Sciatic nerve (tissue), 2 donors: ENCODE measurements around the gene NPLOC4. TPM values are rescaled to one million over a fixed set of nuclear protein-coding genes. Genes with fewer than 3 reads are reported as not detected.

Experiments
- ATAC-seq: fragments of 200-7000 bp; cut with Tn5 transposase; one replicate; pipeline ENCODE4 v1.9.1; 2020; ENCODE audit warnings: mild to moderate bottlenecking, moderate library complexity
- DNase-seq: peaks from one replicate; pipeline ENCODE4 v3.0.0-alpha.2; 2020; ENCODE audit warnings: low spot score
- intact Hi-C: fragments of 100-400 bp; cut with DNase I; formaldehyde crosslinking; loops from one replicate; pipeline ENCODE4 v1.14.2; 2022
- total RNA-seq: library from RNA; stranded (reverse); fragmentation: NEBNext Ultra II Directional; extraction: Animal tissue kit (Norgen Biotek cat#: 25700); gene quantifications from one replicate; pipeline ENCODE4 v1.2.1, GENCODE V29; 2021
- donor health status: DM: no; HTN: no; CAD: no.
- donor health status: DM: no; HTN: no; CAD: no.

NPLOC4 gene
- total RNA-seq, 1 donor from 2014 or later = 82.3 TPM

DNA sequence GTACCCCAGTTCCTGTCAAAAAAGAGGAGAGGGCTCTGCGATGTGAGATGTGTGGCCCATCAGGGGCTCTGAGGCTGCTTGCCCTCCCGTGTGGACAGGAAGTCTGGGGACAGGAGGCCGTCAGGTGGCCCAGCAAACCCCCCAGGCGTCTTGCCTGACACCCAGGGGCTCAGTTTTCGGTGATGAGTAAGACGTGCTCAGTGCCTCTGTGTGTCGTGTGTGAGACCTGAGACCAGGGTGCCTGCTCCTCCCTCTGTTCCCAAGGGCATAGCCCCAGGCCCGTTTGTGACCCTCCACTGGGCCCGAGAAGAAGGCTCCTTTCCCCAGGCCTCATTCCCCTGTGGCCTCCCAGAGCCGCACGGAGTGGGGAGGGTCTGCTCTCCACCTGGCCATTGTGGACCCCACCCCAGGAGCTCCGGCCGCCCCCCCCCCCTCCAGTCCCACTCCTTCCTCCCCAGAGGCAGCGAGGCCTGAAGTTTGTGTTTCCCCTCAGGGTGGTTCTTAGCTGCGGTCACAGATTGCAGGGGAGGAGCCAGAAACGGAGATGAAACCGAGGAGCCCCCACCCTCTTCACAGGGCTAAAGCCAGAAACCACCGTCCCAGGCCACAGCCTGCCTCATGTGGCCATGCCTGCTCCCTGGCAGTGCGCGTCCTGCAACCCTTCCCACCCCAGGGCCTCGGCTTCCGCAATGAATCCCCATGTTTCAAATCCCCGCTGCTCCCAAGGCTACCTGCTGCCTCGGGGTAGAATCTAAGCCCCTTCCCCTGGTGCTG lies 119.4 kb downstream of the NPLOC4 start:
- intact Hi-C loops = no loop called here
- DNase-seq = peak; percentile 63
- no peak for ATAC-seq

DNA sequence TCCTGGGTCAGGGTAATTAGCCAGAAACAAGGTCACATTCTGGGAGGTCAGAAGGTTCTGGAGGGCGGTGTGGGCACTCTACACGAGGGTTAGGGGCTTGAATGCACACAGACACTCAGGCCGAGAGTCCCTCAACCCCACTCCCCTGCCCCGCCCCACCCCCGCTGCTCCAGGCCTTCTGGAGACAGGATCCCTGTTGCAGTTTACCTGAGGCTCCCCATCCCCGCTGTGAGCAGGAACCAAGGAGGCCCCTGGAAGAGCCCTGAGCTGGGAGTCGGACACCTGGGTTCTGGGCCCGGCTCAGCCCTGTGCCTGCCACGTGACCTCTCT lies 119.9 kb downstream of the NPLOC4 start:
- DNase-seq = no peak
- intact Hi-C loops = no loop called here
- no peak for ATAC-seq

DNA sequence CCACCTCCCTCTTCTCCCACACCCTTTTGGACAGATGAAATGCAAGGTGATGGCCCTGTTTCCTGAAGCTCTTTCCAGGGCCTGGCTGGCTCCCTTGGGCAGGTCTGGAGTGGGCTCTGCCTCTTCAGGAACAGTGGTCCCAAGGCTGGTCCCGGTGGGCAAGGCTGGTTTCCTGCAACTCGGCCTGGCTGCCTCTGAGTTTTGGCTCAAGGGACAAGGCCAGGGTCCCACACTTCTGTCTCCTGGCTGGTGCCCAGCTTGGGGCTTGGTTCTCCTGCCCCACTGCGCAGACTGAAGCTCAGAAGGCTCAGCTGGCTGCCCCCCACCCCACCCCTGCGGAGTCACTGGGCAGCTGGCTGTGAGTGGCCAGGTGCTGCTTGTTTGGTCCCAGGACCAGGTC lies 120.5 kb downstream of the NPLOC4 start:
- ATAC-seq = no peak
- intact Hi-C loops = no loop called here
- no peak for DNase-seq

DNA sequence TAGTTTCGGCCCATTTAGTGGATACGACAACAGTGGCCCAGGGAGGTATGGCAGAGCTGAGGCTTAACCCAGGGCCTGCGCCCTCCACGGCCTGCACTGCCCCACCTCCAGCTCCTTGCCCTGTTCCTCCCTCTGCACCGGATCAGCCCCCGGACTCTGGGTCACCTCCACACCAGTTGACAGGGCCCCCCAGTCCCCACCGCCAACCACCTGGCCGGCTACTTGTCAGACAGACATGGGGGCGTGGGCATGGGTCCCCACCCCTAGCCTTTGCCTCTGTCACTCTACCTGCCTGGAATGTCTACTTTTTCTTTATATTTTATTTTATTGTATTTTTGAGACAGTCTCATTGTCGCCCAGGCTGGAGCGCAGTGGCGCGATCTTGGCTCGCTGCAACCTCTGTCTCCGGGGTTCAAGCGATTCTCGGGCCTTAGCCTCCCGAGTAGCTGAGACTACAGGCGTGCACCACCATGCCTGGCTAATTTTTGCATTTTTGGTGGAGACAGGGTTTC lies 121.3 kb downstream of the NPLOC4 start:
- no peak for DNase-seq

DNA sequence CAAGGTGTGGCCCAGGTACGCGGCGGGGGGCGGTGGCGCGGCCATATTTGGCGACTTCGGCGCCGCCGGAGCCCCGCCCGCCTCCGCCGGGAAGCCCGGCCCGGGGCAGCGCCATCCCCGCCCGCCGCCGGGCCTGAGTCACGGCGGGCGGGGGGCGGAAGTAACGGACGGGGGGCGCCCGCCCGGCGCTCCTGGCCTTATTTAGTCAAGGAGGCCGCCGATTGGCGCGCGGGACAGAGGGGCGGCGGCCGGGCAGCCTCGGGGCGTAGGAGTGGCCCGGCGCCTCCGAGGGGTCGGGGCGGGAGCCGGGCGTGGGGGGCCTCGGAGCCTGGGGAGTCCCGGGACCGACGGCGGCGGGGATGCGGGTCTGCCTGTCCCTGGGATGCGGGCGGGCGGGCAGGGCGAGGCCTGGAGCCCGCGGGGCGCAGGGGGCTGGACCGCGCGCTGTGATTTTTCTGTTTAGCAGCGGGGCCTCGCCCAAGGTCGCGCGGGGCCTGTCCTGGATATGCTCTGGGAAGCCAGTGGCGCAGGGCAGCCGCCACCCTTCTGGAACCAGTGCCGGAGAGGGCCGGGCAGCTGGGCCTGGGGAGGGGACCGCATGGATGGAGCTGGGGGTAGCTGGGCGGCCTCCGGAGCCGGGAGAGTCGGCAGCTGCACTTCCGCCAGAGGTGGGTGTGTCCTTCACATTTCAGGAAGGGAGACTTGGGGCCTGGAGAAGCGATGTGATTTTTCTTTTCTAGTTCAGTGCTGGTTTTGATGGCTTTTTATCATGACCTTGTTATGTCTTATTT lies 122.0 kb downstream of the NPLOC4 start:
- intact Hi-C loops = no loop called here
- DNase-seq (peak; percentile 88), ATAC-seq (peak; percentile 49)

More for the DNA sequence above, 121.3 kb downstream of the NPLOC4 start:
- ATAC-seq = no peak
- intact Hi-C loops = no loop called here

DNA sequence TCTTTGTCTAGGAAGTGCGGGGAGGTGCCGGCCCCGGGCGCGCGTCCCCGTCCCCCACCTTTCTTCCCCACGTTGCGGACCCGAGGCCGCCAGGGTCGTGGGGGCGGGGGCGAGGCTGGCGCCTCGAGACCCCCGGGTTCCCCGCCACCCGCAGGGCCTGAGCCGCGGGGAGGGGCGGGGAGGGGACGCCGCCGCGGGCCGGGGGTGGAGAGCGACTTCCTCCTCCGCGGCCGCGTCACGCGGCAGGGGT lies 122.5 kb downstream of the NPLOC4 start:
- no peak for DNase-seq
- intact Hi-C loops = no loop called here
- no peak for ATAC-seq

DNA sequence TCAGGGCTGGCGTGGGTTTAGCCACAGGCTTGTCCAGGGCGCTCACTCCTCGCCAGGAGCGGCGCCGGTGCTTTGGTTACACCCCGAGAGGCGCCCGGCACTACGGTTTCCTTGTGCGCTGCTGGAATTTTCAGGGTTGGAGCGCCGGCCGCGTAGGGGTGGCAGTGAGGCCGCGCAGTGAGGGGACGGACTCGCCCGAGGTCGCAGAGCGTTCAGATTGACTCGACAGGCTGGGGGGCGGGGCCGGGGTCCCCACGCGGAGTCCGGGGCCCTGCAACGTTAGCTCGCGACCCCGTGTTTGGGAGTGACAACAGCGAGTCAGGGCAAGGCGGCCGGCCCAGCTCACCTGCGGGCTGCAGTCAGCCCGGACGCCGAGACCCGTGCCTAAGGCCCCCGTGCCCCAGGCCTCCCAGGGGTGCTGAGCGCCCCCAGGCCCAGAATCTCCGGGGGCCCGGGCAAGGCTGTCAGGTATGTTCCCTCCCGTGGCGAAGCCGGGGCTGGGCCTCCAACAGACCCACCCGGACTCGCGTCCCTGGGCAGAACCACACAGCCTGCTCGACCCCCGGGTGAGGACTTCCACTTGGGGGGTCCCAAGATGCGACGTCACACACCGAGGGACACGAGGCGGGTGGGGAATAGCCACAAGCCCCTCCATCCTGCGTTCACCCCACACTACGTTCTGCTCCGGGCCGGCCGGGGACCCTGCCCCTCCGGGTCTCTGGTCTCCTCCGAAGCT lies 123.0 kb downstream of the NPLOC4 start:
- peak; percentile 82 for DNase-seq
- ATAC-seq = peak; percentile 37
- intact Hi-C loops = no loop called here

DNA sequence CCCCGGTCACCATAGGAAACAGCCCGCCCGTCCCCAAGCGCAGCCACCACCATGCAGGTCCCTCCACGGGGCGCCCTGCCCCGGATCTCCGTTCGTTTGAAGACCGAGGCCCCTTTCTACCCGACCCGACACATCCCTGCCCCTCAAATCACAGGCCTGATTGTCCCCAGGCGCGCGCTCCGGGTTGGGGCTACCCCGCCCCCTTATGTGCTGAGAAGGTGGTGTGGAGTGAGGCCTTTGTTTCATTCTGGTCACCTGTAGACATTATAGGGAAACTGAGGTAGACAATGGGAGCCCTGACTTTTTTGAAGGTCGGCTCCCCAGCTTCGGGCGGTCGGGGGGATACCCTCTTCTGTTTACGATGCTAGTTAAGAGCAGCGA lies 123.5 kb downstream of the NPLOC4 start:
- peak; percentile 84 for DNase-seq
- peak; percentile 51 for ATAC-seq
- intact Hi-C loops = no loop called here

DNA sequence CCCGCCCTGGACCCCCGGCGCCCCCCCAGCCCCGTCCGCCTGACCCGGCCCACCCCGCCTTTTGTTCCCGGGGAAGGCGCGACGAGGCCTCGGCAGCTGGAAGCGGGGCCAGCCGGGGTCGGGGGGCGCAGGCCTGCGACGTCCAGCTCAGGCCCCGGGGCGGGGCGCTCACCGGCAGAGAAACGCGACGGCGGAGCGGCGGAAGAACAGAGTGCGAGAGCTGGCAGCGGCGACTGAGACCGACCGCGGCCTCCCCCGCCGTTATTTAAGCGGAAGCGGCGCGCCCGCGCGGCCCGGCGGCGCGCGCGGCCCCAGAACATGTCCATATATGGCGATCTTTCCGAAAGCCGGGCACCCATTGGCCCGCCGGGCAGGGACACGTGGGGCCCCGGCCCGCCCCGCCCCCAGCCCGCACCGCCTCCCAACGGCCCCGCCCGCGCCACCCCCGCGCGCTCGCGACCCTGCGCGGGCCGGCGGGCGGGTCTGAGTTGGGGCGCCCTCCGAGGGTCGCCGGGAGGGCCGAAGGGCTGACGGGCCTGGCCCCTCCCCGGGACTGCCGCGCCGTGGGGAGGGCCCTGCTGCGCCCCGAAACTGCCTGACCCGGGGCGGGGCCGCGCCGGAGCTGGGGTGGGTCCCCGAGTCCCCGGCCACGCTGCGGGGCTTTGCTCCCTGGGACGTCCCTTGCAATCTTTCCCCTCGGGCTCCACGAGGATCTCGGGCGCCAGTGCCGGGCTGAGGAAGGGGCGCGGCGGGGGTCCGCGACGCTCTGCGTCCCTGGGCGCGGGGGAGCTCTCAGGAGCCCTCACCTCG lies 124.1 kb downstream of the NPLOC4 start, which contains the start of gene ACTG1:
TSS of gene ACTG1 (minus strand) at position 238 of the 810 bp plus-strand sequence. CDS start 445 bp downstream, outside the sequence.
- intact Hi-C loops = no loop called here
- DNase-seq (peak; percentile 96), ATAC-seq (peak; percentile 81)

DNA sequence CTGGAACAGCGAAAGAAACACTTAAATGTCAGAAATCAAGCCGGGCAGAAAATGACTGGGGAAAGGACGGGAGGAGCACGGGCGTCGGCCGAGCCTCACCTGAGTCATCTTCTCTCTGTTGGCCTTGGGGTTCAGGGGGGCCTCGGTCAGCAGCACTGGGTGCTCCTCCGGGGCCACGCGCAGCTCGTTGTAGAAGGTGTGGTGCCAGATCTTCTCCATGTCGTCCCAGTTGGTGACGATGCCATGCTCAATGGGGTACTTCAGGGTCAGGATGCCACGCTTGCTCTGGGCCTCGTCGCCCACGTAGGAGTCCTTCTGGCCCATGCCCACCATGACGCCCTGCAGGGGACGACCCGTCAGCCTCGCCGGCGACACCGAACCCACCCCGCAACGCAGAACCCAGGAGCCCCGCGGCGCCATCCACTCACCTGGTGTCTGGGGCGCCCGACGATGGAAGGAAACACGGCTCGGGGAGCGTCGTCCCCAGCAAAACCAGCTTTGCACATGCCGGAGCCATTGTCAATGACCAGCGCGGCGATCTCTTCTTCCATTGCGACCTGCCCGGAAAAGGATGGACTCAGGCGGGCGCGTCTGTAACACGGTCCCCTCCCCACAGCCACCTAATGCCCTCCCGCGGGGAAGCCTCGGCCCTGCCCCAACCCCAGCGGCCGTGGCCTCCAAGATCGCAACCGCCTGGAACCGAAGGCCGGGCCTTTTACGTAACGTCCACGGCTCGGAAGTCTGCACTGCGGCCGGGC lies 124.9 kb downstream of the NPLOC4 start:
- no peak for ATAC-seq
- intact Hi-C loops = no loop called here

DNA sequence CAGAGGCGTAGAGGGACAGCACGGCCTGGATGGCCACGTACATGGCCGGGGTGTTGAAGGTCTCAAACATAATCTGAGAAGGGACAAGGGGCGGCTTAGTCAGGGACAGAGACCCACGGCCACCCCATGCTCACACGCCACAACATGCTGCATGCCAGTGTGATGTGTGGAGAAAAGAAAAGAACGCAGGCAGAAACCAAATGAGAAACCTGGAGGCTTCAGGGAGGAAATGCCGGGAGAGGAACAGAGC lies 125.4 kb downstream of the NPLOC4 start:
- intact Hi-C loops = no loop called here
- no peak for DNase-seq
- no peak for ATAC-seq

More for the DNA sequence above, 124.9 kb downstream of the NPLOC4 start:
- DNase-seq = no peak

DNA sequence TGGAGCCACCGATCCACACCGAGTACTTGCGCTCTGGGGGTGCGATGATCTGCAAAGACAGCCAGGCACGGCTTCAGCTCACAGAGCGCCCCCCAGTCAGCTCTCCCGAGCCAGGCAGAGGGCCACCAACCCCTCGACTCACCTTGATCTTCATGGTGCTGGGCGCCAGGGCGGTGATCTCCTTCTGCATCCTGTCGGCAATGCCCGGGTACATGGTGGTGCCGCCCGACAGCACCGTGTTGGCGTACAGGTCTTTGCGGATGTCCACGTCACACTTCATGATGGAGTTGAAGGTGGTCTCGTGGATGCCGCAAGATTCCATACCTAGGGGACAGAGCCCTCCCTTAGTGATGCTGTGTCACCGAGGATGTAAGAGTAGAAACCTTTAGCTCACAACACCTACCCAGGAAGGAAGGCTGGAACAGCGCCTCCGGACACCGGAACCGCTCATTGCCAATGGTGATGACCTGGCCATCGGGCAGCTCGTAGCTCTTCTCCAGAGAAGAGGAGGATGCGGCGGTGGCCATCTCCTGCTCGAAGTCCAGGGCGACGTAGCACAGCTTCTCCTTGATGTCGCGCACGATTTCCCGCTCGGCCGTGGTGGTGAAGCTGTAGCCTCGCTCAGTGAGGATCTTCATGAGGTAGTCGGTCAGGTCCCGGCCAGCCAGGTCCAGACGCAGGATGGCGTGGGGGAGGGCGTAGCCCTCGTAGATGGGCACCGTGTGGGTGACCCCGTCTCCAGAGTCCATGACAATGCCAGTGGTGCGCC lies 125.9 kb downstream of the NPLOC4 start:
- ATAC-seq (no peak), DNase-seq (no peak)
- intact Hi-C loops = no loop called here

DNA sequence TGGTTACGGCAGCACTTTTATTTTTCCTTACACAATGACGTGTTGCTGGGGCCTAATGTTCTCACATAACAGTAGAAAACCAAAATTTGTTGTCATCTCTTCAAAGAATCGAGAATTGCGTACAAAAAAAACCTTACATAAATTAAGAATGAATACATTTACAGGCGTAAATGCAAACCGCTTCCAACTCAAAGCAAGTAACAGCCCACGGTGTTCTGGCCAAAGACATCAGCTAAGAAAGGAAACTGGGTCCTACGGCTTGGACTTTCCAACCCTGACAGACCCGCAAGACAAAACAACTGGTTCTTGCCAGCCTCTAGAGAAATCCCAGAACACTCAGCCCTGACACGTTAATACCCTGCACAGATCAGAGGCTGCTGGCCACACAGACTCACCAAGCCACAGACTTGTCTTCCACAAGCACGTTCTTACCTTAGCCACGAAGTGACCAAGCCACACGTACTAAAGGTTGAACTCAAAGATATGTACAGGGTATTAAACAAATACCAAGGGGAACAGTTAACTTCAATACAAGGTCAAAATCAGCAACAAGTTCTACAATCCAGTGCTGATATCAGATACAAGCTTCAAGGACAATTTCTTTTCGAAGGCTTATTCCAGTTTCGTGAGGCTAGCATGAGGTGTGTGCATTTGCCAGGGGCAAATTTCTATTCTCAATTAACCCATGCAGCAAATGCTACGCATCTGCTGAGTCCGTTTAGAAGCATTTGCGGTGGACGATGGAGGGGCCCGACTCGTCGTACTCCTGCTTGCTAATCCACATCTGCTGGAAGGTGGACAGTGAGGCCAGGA lies 126.7 kb downstream of the NPLOC4 start:
- intact Hi-C loops = no loop called here
- DNase-seq (no peak), ATAC-seq (no peak)

DNA sequence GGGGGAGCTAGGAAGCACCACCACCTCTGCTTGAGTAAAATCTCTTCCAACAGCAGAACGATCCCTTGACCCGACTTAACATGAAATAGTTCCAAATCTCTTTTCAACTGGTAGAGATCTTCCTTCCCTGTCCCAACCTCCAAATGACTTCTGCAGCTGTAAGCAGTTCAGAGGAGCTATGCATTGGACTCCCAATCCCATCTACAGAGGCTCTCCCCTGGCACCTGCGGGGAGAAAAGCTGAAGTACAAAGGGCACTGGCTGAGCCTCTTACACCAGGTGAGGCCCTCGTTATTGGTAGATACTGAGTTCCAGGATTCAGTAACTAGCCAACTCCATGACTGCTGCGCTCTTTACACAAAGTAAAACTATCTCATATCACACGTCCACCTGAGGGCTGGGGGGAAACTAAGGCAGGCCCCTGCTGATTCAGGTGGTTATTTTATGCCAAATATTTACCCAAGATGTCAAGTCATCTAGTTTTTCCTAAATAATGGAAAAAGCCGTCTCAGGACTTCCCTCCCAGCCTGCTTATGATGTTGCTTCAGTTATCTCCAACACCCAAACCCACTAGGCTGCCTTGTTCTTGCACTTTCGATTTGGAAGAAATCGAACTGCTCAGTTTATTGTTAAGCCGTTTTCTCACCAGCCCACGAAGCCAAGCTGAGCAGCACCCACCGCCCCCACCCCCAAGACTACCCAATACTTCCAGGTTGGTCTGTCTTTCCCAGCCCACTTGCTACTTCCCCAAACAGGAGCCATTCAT lies 127.5 kb downstream of the NPLOC4 start:
- ATAC-seq (no peak), DNase-seq (no peak)
- intact Hi-C loops = no loop called here

DNA sequence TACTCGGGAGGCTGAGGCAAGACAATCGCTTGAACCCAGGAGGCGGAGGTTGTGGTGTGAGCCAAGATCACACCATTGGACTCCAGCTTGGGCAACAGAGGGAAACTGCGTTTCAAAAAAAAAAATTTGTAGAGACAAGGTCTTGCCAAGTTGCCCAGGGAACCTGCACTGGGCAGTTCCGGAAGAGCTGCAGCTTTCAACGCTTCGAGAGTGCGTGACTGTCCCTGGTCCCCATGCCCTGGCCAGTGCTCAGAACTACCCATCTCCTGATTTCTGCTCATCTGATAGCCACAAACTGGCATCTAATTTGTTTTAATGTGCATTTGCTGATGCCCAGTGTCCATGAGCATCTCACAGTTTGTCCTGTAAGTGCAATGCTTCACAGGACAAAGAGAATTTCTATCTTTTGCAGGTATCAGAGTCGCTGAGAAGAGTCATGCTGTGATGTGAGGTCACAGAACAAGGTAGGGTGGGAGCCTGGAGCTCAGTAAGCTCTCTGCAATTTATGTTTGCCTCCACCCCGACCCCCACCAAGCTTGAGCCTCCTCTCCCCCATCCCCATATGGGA lies 128.2 kb downstream of the NPLOC4 start:
- no peak for ATAC-seq

More for the DNA sequence above, 128.2 kb downstream of the NPLOC4 start:
- intact Hi-C loops = no loop called here
- no peak for DNase-seq
